ENCODE results near the gene CDCA5. TPM values are rescaled to one million over a fixed set of nuclear protein-coding genes. Genes with fewer than 3 reads are reported as not detected.
"Not testable (repeated sequence)": the region's sequence is repeated elsewhere in the genome, so short reads cannot be mapped to it uniquely, and the experiment has no call there.

The CDCA5 gene
- total RNA-seq, 1 experiment from 2014 or later, result 119 TPM

DNA sequence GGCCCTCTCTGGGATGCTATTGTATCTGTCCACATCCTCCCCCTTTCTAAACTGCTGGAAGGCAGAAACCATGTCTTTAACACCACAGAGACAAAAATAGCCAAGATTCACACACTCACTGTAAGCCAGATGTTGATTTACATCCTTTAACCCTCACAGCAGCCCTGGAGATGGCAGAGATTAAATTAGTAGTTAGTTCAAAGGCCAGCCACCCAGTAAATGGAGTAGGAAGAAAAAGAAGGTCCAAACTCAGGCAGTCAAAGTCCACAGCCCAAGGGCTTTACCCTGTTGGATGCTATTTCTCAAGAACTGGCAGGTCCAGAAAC is 35.8 kb upstream of the CDCA5 start:
- no peak overlapping the region for H3K27ac ChIP-seq (ENCODE audit: low read depth, low read length, poor library complexity, severe bottlenecking)
- TF ChIP-seq, protein P1, sequence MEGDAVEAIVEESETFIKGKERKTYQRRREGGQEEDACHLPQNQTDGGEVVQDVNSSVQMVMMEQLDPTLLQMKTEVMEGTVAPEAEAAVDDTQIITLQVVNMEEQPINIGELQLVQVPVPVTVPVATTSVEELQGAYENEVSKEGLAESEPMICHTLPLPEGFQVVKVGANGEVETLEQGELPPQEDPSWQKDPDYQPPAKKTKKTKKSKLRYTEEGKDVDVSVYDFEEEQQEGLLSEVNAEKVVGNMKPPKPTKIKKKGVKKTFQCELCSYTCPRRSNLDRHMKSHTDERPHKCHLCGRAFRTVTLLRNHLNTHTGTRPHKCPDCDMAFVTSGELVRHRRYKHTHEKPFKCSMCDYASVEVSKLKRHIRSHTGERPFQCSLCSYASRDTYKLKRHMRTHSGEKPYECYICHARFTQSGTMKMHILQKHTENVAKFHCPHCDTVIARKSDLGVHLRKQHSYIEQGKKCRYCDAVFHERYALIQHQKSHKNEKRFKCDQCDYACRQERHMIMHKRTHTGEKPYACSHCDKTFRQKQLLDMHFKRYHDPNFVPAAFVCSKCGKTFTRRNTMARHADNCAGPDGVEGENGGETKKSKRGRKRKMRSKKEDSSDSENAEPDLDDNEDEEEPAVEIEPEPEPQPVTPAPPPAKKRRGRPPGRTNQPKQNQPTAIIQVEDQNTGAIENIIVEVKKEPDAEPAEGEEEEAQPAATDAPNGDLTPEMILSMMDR (conservative IDR thresholded peaks at IDR 0.05; ENCODE audit: low read depth, low read length), result no peak
- TF ChIP-seq EZH2 (IDR thresholded peaks at IDR 0.05; ENCODE audit: borderline replicate concordance, low read depth, low read length, poor library complexity, severe bottlenecking), result no peak
- no peaks in the 10 kb centered on the region for H3K27me3 ChIP-seq (replicated peaks; ENCODE audit: insufficient read depth, low read depth, low read length, poor library complexity)
- intact Hi-C loops (cut with micrococcal nuclease; ENCODE audit: unreplicated experiment), result loop anchor here (5.0 to 10.0 kb wide), 3 partner anchors 92 to 335 kb away; partner anchors contain the start of gene SNX15
- BruUV-seq (replicated peaks), result no TSS peak
- peaks cover 20% of the 10 kb centered on the region for H3K4me1 ChIP-seq (ENCODE audit: insufficient read depth, low read length, poor library complexity, severe bottlenecking)
- no peak overlapping the region for H3K4me3 ChIP-seq (ENCODE audit: low read depth, low read length, poor library complexity, severe bottlenecking)
- POLR2A ChIA-PET (ENCODE audit: low non-redundant PET), result no interaction called here
- no peak for DNase-seq (ENCODE audit: low spot score)
- H3K36me3 ChIP-seq (ENCODE audit: insufficient read depth, low read length, poor library complexity, severe bottlenecking), result peaks cover 43% of the 10 kb centered on the region
- CTCF ChIA-PET, result no interaction called here
- no peaks in the 10 kb centered on the region for H3K9me3 ChIP-seq (ENCODE audit: low read depth, low read length, poor library complexity, severe bottlenecking)

DNA sequence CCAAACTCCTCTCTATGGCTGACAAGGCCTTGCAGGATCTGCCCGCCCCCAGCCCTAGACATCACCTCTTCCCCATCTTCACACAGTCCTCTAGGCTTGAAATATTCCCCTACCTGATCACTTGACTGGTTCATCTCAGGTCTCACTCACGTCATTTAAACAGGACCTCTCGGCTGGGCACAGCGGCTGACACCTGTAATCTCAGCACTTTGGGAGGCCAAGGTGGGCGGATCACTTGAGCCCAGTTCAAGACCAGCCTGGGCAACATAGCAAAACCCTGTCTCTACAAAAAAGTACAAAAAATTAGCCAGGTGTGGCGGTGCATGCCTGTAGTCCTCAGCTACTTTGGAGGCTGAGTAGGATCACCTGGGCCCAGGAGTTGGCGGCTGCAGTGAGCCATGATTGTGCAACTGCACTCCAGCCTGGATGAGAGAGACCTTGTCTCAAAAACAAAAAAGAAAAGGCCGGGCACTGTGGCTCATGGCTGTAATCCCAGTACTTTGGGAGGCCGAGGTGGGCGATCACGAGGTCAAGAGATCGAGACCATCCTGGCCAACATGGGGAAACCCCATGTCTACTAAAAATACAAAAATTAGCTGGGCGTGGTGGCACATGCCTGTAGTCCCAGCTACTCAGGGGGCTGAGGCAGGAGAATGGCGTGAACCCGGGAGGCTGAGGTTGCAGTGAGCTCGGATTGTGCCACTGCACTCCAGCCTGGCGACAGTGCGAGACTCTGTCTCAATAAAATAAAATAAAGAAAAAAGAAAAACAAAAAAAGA is 35.2 kb upstream of the CDCA5 start:
- intact Hi-C loops (cut with micrococcal nuclease; ENCODE audit: unreplicated experiment), result loop anchor here (5.0 to 10.0 kb wide), 3 partner anchors 92 to 334 kb away; partner anchors contain the start of gene SNX15
- H3K27ac ChIP-seq (ENCODE audit: low read depth, low read length, poor library complexity, severe bottlenecking); H3K4me3 ChIP-seq (ENCODE audit: low read depth, low read length, poor library complexity, severe bottlenecking); H3K9me3 ChIP-seq (ENCODE audit: low read depth, low read length, poor library complexity, severe bottlenecking); H3K27me3 ChIP-seq (replicated peaks; ENCODE audit: insufficient read depth, low read depth, low read length, poor library complexity); DNase-seq (ENCODE audit: low spot score); POLR2A ChIA-PET (ENCODE audit: low non-redundant PET); BruUV-seq (replicated peaks); CTCF ChIA-PET: not testable (repeated sequence)
- peaks cover 20% of the 10 kb centered on the region for H3K4me1 ChIP-seq (ENCODE audit: insufficient read depth, low read length, poor library complexity, severe bottlenecking)
- H3K36me3 ChIP-seq (ENCODE audit: insufficient read depth, low read length, poor library complexity, severe bottlenecking), result peaks cover 41% of the 10 kb centered on the region

DNA sequence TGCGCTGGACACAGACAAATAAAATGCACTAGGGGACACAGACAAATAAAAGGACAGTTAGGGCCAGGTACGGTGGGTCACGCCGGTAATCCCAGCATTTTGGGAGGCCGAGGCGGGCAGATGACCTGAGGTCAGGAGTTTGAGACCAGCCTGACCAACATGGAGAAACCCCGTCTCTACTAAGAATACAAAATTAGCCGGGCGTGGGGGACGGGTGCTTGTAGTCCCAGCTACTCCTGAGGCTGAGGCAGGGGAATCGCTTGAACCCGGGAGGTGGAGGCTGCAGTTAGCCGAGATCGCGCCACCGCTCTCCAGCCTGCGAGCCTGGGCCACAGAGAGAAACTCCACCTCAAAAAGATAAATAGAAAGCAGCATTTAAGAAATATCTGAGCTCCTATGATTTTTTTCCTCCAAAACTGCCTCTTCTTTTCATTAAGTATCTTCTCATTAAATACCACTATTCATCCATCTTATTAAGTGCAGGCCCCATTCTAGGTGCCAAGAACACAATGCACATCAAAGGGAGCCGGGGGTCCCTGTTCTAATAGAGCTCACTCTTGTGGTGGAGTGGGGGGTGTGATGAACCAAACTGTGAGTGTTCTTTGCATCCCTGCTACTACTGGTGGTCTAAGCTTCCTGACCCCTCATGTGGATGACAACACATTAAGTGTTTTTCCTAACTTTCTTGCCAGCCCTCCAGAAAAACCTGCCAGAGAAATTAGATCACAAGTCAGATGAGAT is 34.4 kb upstream of the CDCA5 start:
- no peaks in the 10 kb centered on the region for H3K9me3 ChIP-seq (ENCODE audit: low read depth, low read length, poor library complexity, severe bottlenecking)
- peaks cover 23% of the 10 kb centered on the region for H3K4me1 ChIP-seq (ENCODE audit: insufficient read depth, low read length, poor library complexity, severe bottlenecking)
- intact Hi-C loops (cut with micrococcal nuclease; ENCODE audit: unreplicated experiment), result loop anchor here (5.0 to 10.0 kb wide), 3 partner anchors 91 to 333 kb away; partner anchors contain the start of gene SNX15
- POLR2A ChIA-PET (ENCODE audit: low non-redundant PET), result no interaction called here
- BruUV-seq (replicated peaks), result no TSS peak
- H3K27me3 ChIP-seq (replicated peaks; ENCODE audit: insufficient read depth, low read depth, low read length, poor library complexity), result no peaks in the 10 kb centered on the region
- no peak overlapping the region for H3K27ac ChIP-seq (ENCODE audit: low read depth, low read length, poor library complexity, severe bottlenecking)
- H3K4me3 ChIP-seq (ENCODE audit: low read depth, low read length, poor library complexity, severe bottlenecking), result peak overlapping the region; percentile 95
- TF ChIP-seq, protein P1 (conservative IDR thresholded peaks at IDR 0.05; ENCODE audit: low read depth, low read length), result no peak
- TF ChIP-seq EZH2 (IDR thresholded peaks at IDR 0.05; ENCODE audit: borderline replicate concordance, low read depth, low read length, poor library complexity, severe bottlenecking), result no peak
- CTCF ChIA-PET, result interaction anchor here (0.8 to 1.0 kb wide), 2 partner anchors 17 to 270 kb away, joined by 3 to 7 read pairs; no protein-coding TSS in a partner anchor
- DNase-seq (ENCODE audit: low spot score), result no peak
- H3K36me3 ChIP-seq (ENCODE audit: insufficient read depth, low read length, poor library complexity, severe bottlenecking), result peaks cover 41% of the 10 kb centered on the region
